Stimulated activated effector memory CD8-positive, alpha-beta T cell treated with anti-CD3 and anti-CD28 coated beads, Interleukin-12 subunit alpha, Interleukin-12 subunit beta, amount 100 ng/mL, for 72 hours (primary cell): ENCODE measurements around the gene FBXO2.
A peak's percentile ranks its signal among the peaks of the same experiment; 100 is the strongest.

Experiments used
- ATAC-seq: fragments of 150-1000 bp; cut with Tn5 transposase; 2 replicates; pipeline ENCODE4 v1.10.0; 2021
- DNase-seq, 2 donors: peaks; one replicate each; pipeline ENCODE4 v3.0.0; 2021 to 2022; ENCODE audit warnings: low spot score in 2 of 2
- H3K27ac Mint-ChIP-seq: one replicate; pipeline ENCODE4 v1.8.0; 2022; ENCODE audit warnings: mild to moderate bottlenecking, mixed read lengths
- H3K36me3 Mint-ChIP-seq: one replicate; pipeline ENCODE4 v1.8.0; 2022; ENCODE audit warnings: mild to moderate bottlenecking, mixed read lengths
- H3K4me1 Mint-ChIP-seq: one replicate; pipeline ENCODE4 v1.8.0; 2022; ENCODE audit warnings: mixed read lengths
- H3K4me3 Mint-ChIP-seq: one replicate; pipeline ENCODE4 v1.8.0; 2022; ENCODE audit warnings: mild to moderate bottlenecking, mixed read lengths
- H3K9me3 Mint-ChIP-seq: one replicate; pipeline ENCODE4 v1.8.0; 2022; ENCODE audit warnings: mixed read lengths

FBXO2 gene

DNA sequence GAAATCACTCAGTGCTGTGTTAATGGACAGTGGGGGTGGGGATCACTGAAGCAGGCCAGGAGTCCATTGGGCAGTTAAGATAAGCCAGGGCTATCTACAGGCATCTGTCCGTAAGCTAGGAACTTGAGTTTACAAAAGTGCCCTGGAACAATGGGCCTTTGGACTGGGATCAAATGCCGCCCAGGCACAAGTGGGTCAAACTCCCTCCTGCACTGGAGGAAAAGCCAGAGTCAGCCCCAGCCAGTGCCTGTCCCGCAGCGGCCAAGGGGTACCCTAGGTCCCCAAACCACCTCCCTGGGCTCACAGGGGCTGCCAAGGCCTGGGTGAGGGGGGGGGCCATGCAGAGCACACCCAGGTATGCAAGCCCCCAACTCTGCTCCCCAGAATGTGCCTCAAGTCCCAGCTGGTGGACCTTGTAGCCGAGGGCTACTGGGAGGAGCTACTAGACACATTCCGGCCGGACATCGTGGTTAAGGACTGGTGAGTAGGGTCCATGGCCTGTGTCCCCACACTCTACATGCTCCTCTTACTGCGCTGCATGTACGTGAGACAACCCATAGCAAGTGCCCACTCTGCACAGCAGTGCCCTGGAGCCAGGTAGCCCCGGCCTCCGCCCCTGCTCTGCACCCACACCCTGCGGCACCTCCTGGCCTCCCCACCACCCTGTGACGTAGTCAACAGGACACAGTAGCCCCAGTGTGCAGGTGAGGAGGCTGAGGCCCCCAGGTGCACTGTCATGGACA, 17.5 kb upstream of the FBXO2 start:
- DNase-seq (no peak), ATAC-seq (no peak)
- Mint-ChIP-seq H3K9me3 (no peaks in the 10 kb centered on the region), H3K36me3 (peaks cover 47% of the 10 kb centered on the region), H3K4me1 (peaks cover 20% of the 10 kb centered on the region), H3K27ac (peak overlapping the region; percentile 45), H3K4me3 (no peak overlapping the region)

DNA sequence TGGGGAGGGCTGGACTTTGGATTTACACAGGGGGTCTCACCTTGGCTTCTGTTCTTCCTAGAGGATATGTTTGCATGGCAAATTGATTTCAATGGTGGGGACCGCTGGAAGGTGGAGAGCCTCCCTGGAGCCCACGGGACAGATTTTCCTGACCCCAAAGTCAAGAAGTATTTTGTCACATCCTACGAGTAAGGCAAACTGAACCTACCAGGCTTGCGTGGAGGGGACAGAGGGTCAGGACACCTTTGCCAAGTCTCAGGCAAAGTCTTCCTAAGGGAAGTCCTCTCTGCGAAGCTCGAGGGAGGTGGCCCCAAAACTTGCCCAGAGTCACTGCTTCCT, 16.9 kb upstream of the FBXO2 start:
- H3K36me3 Mint-ChIP-seq: peaks cover 53% of the 10 kb centered on the region
- no peak overlapping the region for H3K4me3 Mint-ChIP-seq
- no peak for ATAC-seq
- H3K4me1 Mint-ChIP-seq: peaks cover 20% of the 10 kb centered on the region
- no peak overlapping the region for H3K27ac Mint-ChIP-seq
- DNase-seq: no peak
- no peaks in the 10 kb centered on the region for H3K9me3 Mint-ChIP-seq

DNA sequence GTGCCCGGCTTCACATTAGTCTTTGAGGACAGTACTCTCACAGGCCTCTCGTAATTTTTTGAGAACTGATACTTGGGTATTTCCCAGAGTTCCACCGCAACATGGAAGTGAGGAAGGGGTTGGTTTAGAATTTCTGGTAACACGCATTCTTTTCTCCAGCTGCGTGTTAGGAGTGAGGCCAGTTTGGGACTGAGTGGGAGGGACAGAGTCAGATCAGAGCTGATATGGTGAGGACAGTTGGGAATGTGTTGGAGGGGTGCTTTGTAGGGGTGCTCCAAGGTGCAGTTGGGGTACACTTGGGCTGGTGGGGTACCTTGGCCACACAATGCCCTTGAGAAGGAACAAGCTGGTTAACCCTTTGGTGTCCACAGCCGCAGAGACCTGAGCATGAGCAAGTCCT, 16.5 kb upstream of the FBXO2 start:
- ATAC-seq (no peak), DNase-seq (no peak)
- Mint-ChIP-seq H3K9me3 (no peaks in the 10 kb centered on the region), H3K4me3 (no peak overlapping the region), H3K27ac (peak overlapping the region; percentile 68), H3K36me3 (peaks cover 51% of the 10 kb centered on the region), H3K4me1 (peaks cover 16% of the 10 kb centered on the region)

DNA sequence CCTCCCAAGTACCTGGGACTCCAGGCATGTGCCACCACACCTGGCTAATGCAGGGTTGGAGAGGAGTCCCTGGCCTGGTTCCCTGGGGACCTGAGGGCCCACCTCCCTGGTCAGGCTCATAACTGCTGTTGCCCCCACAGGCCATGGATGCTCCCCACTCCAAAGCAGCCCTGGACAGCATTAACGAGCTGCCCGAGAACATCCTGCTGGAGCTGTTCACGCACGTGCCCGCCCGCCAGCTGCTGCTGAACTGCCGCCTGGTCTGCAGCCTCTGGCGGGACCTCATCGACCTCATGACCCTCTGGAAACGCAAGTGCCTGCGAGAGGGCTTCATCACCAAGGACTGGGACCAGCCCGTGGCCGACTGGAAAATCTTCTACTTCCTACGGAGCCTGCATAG, 14.3 kb upstream of the FBXO2 start:
- Mint-ChIP-seq H3K9me3 (no peaks in the 10 kb centered on the region), H3K4me3 (no peak overlapping the region), H3K27ac (peak overlapping the region; percentile 83), H3K36me3 (peaks cover 29% of the 10 kb centered on the region), H3K4me1 (peaks cover 13% of the 10 kb centered on the region)
- ATAC-seq (no peak), DNase-seq (no peak)

DNA sequence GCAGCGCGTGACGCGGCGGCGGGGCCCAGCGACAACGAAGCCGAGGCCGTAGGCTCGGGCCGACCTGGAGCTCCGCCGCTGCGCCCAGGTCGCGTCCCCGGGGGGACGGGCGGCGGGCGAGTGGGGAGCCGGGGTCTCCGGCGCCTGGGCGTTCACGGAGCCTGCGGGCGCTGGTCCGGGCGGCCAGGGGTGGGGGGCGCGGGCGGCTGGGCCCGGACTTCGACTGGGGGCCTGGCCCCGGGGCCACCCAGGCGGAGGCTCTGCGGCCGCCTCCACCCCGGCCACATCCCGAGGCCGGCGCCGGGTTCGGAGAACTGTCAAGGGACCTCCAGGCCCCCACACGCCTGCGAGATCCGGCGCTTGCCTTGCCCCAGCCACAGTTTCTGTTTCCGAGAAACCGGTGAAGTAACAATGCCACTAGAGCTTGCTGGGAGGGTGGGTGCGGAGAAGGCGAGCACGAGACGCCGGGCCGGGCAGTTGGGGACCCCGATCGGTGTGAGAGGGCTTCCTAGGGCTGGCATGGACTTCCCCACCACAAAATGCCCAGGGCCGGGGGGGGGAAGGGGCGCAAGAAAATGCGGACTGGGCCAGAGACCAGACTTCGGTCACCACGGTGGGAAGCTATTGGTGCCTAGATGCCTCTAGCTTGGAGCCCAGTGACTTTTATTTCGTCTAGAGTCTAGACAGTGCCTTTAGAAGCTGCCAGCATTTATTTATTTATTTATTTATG, 10.3 kb upstream of the FBXO2 start:
- H3K4me1 Mint-ChIP-seq: peaks cover 7% of the 10 kb centered on the region
- H3K4me3 Mint-ChIP-seq: peak overlapping the region; percentile 60
- no peak overlapping the region for H3K27ac Mint-ChIP-seq
- no peaks in the 10 kb centered on the region for H3K9me3 Mint-ChIP-seq
- ATAC-seq: peak; percentile 77
- peak; percentile 47 to 83 for DNase-seq
- peaks cover 29% of the 10 kb centered on the region for H3K36me3 Mint-ChIP-seq

DNA sequence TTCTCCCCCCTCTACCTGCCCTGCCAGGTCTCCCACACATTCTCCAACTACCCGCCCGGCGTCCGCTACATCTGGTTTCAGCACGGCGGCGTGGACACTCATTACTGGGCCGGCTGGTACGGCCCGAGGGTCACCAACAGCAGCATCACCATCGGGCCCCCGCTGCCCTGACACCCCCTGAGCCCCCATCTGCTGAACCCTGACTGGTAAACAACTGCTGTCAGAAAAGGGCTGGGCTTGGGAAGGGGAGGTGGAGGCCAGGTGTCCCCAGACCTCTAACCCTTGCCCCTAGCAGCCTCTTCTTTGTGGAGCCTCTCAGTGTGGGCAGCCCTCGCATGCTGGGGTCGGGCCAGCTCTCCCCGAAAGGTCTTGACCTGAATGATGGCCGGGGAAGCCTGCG, 6.9 kb upstream of the FBXO2 start:
- Mint-ChIP-seq H3K36me3 (peaks cover 51% of the 10 kb centered on the region), H3K27ac (no peak overlapping the region), H3K4me1 (no peaks in the 10 kb centered on the region), H3K9me3 (no peaks in the 10 kb centered on the region), H3K4me3 (no peak overlapping the region)
- DNase-seq (no peak), ATAC-seq (no peak)

DNA sequence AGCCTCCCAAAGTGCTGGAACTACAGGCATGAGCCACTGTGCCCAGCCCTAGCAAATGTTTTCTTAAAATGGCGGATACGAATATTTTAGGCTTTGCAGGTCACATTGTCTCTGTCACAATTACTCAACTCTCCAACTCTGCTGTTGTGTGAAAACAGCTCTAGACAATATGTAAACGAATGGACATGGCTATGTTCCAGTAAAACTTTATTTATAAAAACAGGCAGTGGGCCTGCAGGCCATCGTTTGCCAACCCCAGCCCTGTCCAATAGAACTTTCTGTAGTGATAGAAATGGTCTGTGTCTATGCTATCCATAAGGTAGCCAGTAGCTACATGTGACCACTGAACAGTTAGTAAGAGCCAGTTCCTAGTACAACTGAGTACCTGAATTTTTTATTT, 5.5 kb upstream of the FBXO2 start:
- no peak overlapping the region for H3K27ac Mint-ChIP-seq

DNA sequence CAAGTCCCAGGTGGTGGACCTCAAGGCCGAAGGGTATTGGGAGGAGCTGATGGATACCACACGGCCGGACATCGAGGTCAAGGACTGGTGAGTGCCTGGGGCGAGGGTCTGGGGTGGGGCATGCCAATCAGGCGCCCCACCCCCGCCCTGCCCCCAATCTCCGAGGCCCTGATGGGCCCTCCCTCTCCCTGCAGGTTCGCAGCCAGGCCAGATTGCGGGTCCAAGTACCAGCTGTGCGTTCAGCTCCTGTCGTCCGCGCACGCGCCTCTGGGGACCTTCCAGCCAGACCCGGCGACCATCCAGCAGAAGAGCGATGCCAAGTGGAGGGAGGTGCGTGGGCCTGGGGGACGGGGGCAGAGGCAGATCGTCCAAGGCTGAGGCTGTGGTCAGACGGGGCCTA, 4.3 kb upstream of the FBXO2 start:
- ATAC-seq (no peak), DNase-seq (no peak)
- Mint-ChIP-seq H3K4me1 (peaks cover 9% of the 10 kb centered on the region), H3K36me3 (peaks cover 59% of the 10 kb centered on the region), H3K27ac (peak overlapping the region; percentile 54), H3K9me3 (no peaks in the 10 kb centered on the region), H3K4me3 (no peak overlapping the region)

More for the DNA sequence above, 5.5 kb upstream of the FBXO2 start:
- Mint-ChIP-seq H3K9me3 (no peaks in the 10 kb centered on the region), H3K36me3 (peaks cover 59% of the 10 kb centered on the region), H3K4me3 (no peak overlapping the region), H3K4me1 (peaks cover 9% of the 10 kb centered on the region)
- ATAC-seq: no peak
- DNase-seq: no peak

DNA sequence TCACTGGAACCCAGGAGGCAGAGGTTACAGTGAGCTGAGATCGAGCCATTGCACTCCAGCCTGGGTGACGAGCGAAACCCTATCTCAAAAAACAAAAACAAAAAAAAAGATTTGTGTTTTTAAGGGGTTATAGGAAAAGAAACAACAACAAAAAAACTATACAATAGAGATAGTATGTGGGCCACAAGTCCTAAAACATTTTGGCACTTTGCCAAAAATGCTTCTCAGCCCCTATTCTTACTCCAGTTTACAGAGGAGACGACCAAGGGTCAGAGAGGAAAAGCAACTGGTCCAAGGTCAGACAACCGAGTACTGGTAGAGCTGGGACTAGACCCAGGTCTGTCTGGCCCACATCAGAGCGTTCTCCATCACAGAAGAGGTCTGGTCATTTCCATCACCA, 3.4 kb upstream of the FBXO2 start:
- Mint-ChIP-seq H3K9me3 (no peaks in the 10 kb centered on the region), H3K36me3 (peaks cover 55% of the 10 kb centered on the region), H3K27ac (no peak overlapping the region), H3K4me3 (no peak overlapping the region), H3K4me1 (peaks cover 9% of the 10 kb centered on the region)
- DNase-seq (no peak), ATAC-seq (no peak)

DNA sequence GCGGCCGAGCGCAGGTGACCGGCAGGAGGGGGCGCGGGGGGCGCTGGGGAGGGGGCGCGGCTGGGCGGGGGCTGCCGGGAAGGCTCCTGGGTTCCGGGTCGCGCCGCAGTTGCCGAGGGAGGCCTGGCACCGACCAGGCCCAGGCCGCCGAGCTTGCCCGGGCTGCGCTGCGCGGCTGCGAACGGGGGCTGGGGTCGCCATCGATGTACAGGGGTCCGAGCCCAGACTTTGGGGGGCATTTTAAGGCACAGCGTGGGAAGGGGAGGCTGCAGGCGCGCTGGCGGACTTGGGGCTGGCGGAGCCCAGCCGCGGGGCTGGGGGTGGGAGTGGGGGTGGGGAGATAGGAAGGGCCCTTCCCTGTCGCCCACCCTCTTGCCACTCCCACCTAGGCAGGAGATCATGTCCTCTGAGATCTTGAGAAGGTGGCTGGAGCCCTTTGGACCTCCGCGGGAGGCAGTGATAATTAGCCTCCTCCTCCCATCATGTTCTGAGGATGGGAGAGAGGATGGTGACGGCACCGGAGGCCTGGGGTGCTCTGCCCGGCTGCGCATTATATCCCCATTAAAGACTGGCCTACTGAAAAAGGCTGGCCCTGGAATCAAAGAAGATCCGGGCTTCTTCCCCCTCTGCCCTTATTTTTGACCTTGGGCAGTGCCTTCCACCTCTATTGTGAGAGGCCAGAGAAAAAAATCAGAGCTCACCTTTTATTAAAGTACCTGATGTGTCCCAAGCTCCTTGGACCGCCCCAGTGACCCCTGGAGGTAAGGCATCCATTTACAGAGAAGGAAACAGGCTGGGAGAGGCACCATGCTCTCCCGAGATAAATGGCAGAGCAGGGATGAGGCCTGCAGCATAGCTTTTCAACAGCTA, 945 bp upstream of the FBXO2 start:
- H3K27ac Mint-ChIP-seq: peak overlapping the region; percentile 50
- H3K4me3 Mint-ChIP-seq: peak overlapping the region; percentile 67
- peaks cover 42% of the 10 kb centered on the region for H3K36me3 Mint-ChIP-seq
- H3K4me1 Mint-ChIP-seq: peaks cover 24% of the 10 kb centered on the region
- no peak for DNase-seq
- H3K9me3 Mint-ChIP-seq: no peaks in the 10 kb centered on the region
- ATAC-seq: peak; percentile 33

DNA sequence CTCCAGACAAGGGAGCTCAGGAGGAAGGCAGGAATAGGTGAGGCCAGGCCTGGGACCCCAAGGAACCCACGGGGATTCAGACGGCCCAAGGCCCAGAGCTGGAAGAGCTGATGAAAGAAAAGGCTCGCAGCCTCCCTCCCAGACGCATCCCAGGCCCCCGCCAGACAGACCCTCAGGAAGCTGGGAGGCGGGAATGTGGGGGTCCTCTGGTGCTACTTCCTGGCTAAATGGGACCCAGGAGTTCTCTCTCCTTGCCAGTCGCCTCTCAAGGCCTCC, 430 bp downstream of the FBXO2 start:
- Mint-ChIP-seq H3K4me3 (peak overlapping the region; percentile 67), H3K9me3 (no peaks in the 10 kb centered on the region), H3K36me3 (peaks cover 30% of the 10 kb centered on the region), H3K27ac (no peak overlapping the region), H3K4me1 (peaks cover 30% of the 10 kb centered on the region)
- ATAC-seq (no peak), DNase-seq (no peak)

DNA sequence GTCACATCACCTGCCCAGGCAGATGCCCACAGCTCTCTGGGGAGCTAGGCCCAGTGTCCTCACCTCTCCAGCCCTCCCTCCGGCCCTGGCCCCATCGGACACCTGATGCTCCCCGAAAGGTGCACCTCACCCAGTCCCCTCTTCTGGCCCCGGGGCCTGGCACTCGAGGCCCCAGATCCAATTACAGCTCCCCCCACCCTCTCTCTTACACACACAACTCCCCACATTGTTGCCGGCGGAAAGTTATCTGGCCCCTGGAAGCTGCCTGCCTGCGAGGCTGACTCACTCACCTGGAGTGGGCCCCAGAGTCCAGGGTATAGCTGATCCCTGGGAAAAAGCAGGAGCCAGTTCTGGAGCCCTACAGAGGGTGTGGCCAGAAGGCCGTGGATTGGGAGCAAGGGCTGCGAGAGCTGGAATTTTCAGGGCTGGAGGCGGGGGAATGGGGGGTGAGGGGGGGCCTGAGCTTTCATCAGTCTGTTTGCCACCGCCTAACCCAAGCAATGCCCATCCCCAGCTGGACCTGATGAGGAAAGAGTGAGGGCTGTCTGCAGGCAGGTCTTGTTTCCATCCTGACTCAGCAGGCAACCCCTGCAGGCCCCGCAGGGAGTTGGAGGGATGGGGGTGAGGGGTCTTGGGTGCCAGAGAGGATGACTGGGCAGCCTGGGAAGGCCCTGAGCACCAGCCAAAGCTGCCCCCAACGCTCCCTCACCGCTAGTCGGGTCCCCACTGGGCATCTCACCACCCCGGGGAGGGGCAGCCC, 948 bp downstream of the FBXO2 start:
- H3K4me3 Mint-ChIP-seq: peak overlapping the region; percentile 67
- H3K4me1 Mint-ChIP-seq: peaks cover 30% of the 10 kb centered on the region
- no peak for DNase-seq
- H3K27ac Mint-ChIP-seq: no peak overlapping the region
- ATAC-seq: no peak
- peaks cover 28% of the 10 kb centered on the region for H3K36me3 Mint-ChIP-seq
- no peaks in the 10 kb centered on the region for H3K9me3 Mint-ChIP-seq

DNA sequence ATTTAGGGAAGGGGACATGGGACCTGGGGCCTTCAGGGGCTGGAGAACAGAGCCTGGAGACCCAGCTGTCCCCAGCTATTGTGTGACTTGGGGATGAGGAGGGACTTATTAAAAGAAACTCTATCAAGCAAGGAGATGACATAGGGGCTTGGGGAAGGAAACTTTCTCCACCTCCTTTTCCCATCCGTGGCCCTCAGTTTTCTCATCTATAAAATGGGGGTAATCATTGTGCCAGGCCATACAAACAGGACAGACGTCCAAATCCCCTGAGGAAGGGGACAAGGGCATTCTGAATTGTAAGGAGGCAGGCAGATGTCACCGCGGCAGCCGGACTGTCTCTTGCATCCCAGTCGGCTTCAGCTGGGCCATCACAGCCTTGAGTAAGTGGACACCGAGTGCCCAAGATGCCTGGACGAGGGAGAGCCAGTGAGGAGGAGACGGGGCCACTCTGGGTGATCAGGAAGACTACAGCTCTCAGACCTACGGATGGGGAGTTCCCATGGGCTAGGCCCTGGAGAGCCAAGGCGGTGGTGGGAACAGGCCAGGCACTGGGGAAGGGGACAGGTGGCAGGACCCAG, 1.9 kb downstream of the FBXO2 start:
- Mint-ChIP-seq H3K4me3 (peak overlapping the region; percentile 3), H3K9me3 (no peaks in the 10 kb centered on the region), H3K36me3 (peaks cover 20% of the 10 kb centered on the region), H3K4me1 (peaks cover 30% of the 10 kb centered on the region), H3K27ac (no peak overlapping the region)
- no peak for ATAC-seq
- DNase-seq: no peak

DNA sequence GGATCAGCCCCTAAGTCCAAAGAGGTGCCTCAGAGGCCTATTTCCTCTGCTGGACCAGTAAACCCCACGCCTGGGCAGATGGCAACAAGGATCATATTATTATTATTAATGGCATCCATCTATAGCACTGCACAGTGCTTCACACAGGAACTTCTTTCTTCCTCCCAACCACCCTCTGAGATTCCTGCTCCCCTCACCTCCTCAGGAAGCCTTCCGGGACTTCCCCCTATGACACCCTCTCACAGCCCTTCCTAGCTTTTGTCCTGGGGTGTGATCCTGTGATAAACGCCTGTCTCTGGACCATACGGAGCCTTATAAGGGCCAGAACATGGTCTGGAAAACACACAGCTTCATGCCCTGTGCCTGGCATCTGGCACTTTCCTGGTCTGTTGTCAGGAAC, 3.2 kb downstream of the FBXO2 start:
- ATAC-seq: no peak
- no peaks in the 10 kb centered on the region for H3K9me3 Mint-ChIP-seq
- no peak for DNase-seq
- peak overlapping the region; percentile 75 for H3K4me3 Mint-ChIP-seq
- peaks cover 7% of the 10 kb centered on the region for H3K36me3 Mint-ChIP-seq
- H3K4me1 Mint-ChIP-seq: peaks cover 36% of the 10 kb centered on the region
- peak overlapping the region; percentile 82 for H3K27ac Mint-ChIP-seq
